Lower leg skin (tissue), 3 donors: ENCODE measurements around the gene NSUN6.
"Not testable (repeated sequence)": the region's sequence is repeated elsewhere in the genome, so short reads cannot be mapped to it uniquely, and the experiment has no call there.

Source experiments
- CTCF ChIP-seq, 3 donors: fragments of 450-650 bp; IDR thresholded peaks; one replicate each; pipeline ENCODE4 v1.5.1; 2016; ENCODE audit warnings: antibody characterized with exemption in 3 of 3, mild to moderate bottlenecking in 3 of 3, moderate library complexity in 2 of 3
- POLR2A ChIP-seq, 2 donors: fragments of 450-650 bp; IDR thresholded peaks; one replicate each; pipeline ENCODE4 v1.6.1; 2016 to 2017; ENCODE audit warnings: antibody characterized with exemption in 2 of 2, mild to moderate bottlenecking in 1 of 2, moderate library complexity in 1 of 2

- not testable (repeated sequence) for TF ChIP-seq CTCF, POLR2A (IDR thresholded peaks at IDR 0.05)
Measured at GRCh38 chr10:18623671-18624070, 27.7 kb downstream of the NSUN6 start.
